ENCODE measurements around the gene ZNF683. TPM values are rescaled to one million over a fixed set of nuclear protein-coding genes. Genes with fewer than 3 reads are reported as not detected.

ZNF683 gene
- total RNA-seq, 6 donors from 2014 or later: 0.30 to 1.3 (median 0.72) TPM; not detected in 1

GRCh38 chr1:26350343-26350700 lies 22.2 kb downstream of the ZNF683 start:
- no peak for DNase-seq
- Histone ChIP-seq H3K4me3 (no peak overlapping the region), H3K9me3 (no peaks in the 10 kb centered on the region), H3K27me3 (no peaks in the 10 kb centered on the region), H3K4me1 (peaks cover 0 to 3% (median 0%) of the 10 kb centered on the region in 4 donors), H3K36me3 (no peaks in the 10 kb centered on the region), H3K27ac (no peak overlapping the region)
- ATAC-seq (ENCODE audit: low FRiP score in 2 of 2): no peak
- 69 to 95% methylated on average over 2 of the region's 2 CpGs for WGBS, 2 donors
- TF ChIP-seq CTCF (IDR thresholded peaks at IDR 0.05) (no peak), POLR2AphosphoS5 (IDR thresholded peaks at IDR 0.05) (no peak), POLR2A (IDR thresholded peaks at IDR 0.05) (no peak), EP300 (IDR thresholded peaks at IDR 0.05) (no peak)

GRCh38 chr1:26349877-26350244 lies 22.7 kb downstream of the ZNF683 start:
- ATAC-seq (ENCODE audit: low FRiP score in 2 of 2) (no peak), DNase-seq (no peak)
- Histone ChIP-seq H3K27ac (no peak overlapping the region), H3K27me3 (no peaks in the 10 kb centered on the region), H3K9me3 (no peaks in the 10 kb centered on the region), H3K36me3 (no peaks in the 10 kb centered on the region), H3K4me1 (peaks cover 0 to 3% (median 0%) of the 10 kb centered on the region in 4 donors), H3K4me3 (no peak overlapping the region)
- no peak for TF ChIP-seq EP300 (IDR thresholded peaks at IDR 0.05)
- TF ChIP-seq CTCF (IDR thresholded peaks at IDR 0.05): no peak
- no peak for TF ChIP-seq POLR2A (IDR thresholded peaks at IDR 0.05)
- TF ChIP-seq POLR2AphosphoS5 (IDR thresholded peaks at IDR 0.05): no peak
- 82 to 90% methylated on average over 5 of the region's 5 CpGs for WGBS, 2 donors

GRCh38 chr1:26349188-26349876 lies 23.2 kb downstream of the ZNF683 start:
- no peaks in the 10 kb centered on the region for H3K9me3 ChIP-seq
- H3K4me3 ChIP-seq: no peak overlapping the region
- H3K27ac ChIP-seq: no peak overlapping the region
- TF ChIP-seq EP300 (IDR thresholded peaks at IDR 0.05): no peak
- no peak for TF ChIP-seq POLR2AphosphoS5 (IDR thresholded peaks at IDR 0.05)
- TF ChIP-seq CTCF (IDR thresholded peaks at IDR 0.05): no peak
- TF ChIP-seq POLR2A (IDR thresholded peaks at IDR 0.05): no peak
- H3K36me3 ChIP-seq: no peaks in the 10 kb centered on the region
- ATAC-seq (ENCODE audit: low FRiP score in 2 of 2) (peak in 1 of 2 donors; percentile 29), DNase-seq (no peak)
- H3K4me1 ChIP-seq: peaks cover 0 to 2% (median 0%) of the 10 kb centered on the region in 4 donors
- WGBS, 2 donors: 82 to 89% methylated on average over 7 of the region's 7 CpGs
- no peaks in the 10 kb centered on the region for H3K27me3 ChIP-seq

GRCh38 chr1:26346274-26347033 lies 26.1 kb downstream of the ZNF683 start:
- H3K36me3 ChIP-seq: no peaks in the 10 kb centered on the region
- ATAC-seq (ENCODE audit: low FRiP score in 2 of 2): no peak
- H3K4me3 ChIP-seq: no peak overlapping the region
- no peak for TF ChIP-seq POLR2A (IDR thresholded peaks at IDR 0.05)
- TF ChIP-seq POLR2AphosphoS5 (IDR thresholded peaks at IDR 0.05): no peak
- no peak for TF ChIP-seq CTCF (IDR thresholded peaks at IDR 0.05)
- TF ChIP-seq EP300 (IDR thresholded peaks at IDR 0.05): no peak
- H3K27ac ChIP-seq: no peak overlapping the region
- H3K9me3 ChIP-seq: no peaks in the 10 kb centered on the region
- 55 to 61% methylated on average over 7 to 9 of the region's 10 CpGs for WGBS, 2 donors
- peak in 1 of 2 donors; percentile 52 for DNase-seq
- no peaks in the 10 kb centered on the region for H3K4me1 ChIP-seq
- H3K27me3 ChIP-seq: no peaks in the 10 kb centered on the region

Data from upper lobe of left lung (tissue), 6 donors.